Hippocampal formation (tissue), 2 donors: ENCODE data around the gene STK33.

Experiments used
- DNase-seq, 2 donors: peaks; one replicate each; lab custom pipeline; 2025; lab: John Stamatoyannopoulos, UW

The STK33 gene

DNA sequence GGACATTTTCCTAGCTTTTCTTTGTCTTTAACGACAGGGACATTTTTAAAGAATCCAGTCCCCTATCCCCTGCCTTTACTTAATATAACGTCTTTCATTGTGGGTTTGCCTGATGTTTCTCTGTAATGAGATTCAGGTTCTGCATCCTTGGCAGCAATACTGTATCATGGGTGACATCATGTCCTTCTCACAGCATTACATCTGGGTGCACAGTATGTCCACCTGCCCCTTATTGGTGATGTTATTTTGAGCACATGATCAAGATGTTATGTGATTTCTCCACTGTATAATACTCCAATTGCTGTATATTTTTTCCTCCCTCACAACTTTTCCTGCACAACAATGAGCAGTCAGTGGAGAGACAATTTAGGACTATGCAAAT, 9.7 kb upstream of the STK33 start:
- no peak for DNase-seq

DNA sequence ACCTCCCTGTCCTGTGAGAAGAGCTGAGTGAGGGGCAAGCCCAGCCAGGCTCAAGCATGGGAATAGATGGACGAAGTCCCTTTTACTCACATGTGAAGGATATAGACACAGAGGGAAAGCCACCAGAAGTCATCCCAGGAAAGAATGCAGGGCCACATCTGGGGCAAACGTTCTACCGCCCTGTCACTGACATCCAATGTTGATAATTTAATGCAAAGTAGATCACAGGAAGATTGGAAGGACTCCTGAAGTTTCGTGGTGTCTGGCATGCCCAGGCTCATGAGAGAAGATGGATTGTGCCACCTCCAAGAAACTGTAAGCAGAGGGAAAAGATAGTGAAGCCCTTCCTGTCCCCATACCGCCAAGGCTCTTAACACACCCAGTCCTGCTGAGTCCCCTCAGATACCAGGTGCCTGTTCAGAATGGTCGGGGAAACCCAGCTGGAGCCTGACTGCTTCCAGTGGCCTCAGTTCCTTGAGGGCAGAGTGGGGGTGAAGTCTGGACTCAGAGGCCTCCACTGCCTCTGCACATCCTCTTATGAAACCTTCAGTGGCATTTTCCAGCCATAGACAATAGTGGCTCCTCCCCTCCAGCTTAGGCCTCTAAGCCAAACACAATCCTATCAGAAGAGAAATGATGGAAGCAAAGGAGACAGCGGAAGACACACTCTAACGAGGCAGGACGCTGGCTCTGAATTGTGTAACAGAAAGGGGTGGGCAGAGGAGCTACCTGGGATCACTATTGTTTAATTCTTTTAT, 7.5 kb upstream of the STK33 start:
- no peak for DNase-seq

DNA sequence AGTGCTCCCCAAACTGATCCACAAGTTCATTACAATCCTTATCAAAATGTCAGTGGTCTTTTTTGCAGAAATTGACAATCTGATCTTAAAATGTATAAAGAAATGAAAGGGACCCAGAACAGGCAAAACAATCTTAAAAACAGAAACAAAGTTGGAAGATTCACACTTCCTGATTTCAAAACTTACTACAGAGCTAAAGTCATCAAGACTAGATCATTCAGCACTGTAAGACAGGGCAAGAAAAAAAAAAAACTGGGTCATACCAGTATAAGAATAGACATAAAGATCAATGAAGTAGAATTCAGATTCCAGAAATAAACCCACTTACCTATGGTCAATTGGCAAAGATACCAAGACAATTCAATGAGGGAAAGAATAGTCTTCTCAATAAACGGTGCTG, 4.5 kb upstream of the STK33 start:
- no peak for DNase-seq

DNA sequence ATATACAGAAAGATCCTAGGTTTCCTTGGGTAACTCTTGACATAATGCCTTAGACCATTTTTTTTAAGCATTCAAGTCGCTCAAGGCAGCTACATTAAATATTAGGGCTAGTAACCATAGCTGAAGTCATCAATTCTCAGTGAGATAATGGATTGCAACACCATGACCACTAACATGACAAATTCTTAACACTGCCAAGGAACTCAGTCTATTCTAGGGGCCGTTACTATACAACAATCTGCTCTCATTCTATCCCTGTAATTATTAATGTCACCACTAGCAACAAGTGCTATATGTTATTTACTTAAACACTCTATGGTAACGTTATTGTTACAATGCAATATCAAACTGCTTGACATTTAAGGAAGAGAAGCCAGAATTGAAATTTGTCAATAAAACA, 3.2 kb upstream of the STK33 start:
- no peak for DNase-seq

DNA sequence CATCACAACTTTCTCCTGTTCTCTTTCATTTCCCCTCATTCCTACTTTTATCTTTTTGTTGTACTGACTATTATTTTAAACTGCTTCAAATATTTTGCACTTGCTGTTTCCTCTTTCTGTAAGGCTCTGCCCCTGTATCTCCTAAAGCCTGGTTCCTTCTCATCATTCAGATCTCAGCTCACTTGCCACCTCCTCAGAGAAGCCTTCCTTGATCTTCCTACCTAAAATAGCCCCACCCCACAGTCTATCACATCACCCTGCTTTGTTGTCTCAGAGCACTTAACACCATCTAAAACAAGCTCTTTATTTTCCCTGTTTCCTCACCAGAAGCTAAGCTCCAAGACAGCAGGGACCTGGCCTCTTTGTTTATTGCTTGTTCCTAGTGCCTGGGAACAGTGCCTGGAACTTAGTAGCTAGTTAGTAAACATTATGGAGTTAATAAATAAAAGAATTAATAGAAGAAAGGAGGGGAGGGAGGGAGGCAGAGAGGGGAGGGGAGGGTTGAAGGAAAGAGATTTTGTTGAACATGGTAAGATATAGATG, 2.5 kb upstream of the STK33 start:
- DNase-seq = no peak

DNA sequence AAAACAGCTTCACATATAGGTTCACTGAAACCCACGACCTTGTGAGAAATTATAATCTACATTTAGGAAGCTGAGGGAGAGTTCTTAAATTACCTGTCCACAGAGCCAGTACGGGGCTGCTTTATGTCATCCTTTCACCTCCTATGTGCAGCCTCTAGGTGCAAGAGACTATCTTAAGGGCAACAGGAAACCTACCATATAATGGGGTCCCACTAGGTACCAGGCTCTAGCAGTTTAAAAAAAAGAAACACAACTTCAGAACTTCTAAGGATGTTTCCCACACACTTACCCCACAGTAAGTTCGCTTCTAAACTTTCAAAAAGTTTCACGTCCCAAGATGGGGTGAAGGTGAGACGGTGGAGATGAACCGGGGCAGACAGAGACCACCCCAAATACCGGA, 573 bp downstream of the STK33 start:
- no peak for DNase-seq

DNA sequence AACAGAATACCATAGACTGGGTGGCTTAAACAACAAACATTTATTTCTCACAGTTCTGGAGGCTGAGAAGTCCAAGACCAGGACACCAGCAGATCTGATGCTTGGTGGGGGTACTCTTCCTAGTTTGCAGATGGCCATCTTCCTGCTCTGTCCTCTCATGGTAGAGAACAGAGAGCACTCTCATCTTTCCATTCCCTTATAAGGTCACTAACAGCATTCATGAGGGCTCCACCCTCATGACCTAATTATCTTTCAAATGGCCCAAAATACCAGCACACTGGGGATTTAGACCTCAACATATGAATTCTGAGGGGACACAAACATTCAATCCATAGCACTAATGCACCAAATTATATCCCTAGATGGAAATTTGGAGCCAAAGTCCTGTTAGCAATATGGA, 6.1 kb downstream of the STK33 start:
- no peak for DNase-seq

DNA sequence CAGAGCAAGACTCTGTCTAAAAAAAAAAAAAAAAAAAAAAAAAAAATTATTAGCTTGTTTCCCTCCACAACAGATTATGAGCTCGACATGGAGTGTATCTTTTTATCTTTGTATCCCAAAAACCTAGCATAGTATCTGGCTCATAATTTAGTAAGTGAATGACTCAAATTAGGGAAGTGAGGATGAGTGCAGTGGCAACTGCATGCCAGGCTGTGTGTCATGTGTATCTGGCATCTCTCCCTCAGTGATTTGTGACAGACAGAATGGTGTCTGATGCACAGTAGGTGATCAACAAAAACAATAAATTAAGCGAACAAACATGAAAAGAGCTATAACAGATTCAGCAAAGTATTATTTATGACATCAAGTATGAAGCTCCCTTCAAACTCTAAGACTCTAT, 7.2 kb downstream of the STK33 start:
- no peak for DNase-seq

DNA sequence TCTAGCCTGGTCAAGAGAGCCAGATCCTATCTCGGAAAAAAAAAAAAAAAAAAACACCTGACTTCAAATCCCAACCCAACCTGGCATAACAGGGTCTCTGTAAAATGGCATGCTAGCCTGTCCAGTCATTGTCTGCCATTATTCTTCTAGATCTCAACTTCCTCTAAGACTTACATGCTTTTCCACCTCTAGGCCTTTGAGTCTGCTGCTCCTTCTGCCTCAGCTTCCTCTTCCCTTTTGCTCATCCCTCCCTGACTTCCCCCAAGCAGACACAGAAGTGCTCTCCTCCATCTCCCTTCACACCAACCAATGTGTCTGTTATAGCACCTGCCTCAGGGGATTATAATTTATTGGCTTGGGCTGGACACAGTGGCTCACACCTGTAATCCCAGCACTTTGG, 7.8 kb downstream of the STK33 start:
- no peak for DNase-seq

DNA sequence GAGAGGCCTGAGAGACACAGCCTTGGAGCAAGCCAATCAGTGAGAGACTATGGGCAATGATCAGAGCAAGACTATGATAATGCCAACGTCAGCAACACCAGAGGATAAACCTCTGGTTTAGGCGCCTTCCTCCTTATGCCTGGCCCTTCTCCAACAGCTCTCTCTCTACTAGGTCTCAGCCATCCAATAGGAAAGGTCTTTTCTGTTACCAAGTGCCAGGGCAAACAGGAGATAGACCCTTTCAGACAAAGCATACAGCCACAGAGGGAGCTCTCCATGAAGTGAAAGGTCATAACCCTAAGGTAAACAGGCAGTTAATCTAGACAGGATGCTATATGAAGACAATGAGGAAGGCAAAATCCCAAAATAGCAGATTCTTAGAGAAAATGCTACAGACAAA, 9.5 kb downstream of the STK33 start:
- no peak for DNase-seq

DNA sequence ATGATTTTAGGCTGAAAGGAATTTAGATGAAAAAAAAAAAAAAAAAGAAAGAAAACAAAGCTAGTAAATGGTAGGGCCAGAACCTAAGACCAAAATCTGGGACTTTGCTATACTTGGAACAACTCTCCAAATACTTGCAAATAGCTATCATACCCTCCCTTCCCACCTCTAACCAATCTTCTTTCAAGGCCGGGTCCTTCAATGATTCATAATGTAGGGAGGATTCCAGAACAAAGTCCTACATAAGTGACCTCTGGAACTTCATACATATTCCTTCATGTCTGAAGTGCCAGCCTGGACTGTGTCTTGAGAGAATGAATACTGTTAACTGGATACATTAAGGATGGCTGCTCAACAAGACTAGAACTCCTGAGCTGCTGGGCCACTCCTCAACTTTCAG, 9.9 kb downstream of the STK33 start:
- DNase-seq = no peak

DNA sequence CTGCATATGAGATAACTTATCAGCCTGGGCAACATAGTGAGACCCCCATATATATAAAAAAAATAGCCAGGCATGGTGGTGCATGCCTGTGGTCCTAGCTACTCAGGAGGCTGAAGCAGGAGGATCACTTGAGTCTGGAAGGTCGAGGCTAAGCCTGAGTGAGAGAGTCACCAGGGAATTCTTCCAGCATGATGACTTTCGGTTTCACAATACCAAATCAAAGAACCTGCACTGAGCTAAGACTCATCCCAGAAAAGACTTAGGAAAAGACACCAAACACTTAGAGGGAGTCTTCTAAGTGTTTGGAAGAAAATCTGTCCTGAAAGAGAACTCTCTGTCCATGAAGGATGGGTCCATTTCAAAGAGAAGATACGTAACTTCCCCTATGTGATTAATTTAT, 12.7 kb downstream of the STK33 start:
- DNase-seq = no peak

DNA sequence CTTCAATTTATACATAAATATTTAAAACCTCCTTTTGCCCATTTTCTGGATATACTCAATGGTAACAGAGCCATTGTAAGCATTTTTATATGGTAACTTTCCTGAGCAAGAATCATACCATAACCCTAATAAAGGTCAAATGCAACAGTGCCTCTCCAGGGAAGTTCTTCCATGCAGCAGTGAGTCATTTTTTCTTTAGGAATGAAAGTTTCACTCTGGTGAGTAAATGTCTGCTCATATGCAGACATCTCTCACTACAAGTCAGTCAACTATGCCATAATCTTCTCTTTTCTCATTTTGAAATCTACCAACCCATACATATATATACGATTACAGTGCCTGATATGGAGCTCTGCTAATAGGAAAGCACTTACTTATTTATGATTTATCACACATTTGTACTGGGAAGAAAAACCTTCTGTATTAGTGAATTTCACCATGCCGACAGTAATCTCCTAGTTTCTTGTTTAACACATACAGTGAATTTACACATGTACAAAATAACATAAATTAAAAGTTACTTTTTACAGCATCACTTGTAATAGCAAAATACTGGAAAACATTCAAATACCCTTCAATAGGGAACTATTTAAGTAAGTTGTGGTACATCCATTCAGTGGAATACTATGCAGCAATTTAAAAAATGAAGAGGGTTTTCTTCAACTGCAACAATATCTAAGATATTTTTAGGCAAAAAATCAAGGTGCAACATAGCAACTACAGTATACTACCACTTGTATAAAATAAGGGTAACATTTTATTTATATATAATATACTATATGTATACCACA, 16.0 kb downstream of the STK33 start:
- no peak for DNase-seq

DNA sequence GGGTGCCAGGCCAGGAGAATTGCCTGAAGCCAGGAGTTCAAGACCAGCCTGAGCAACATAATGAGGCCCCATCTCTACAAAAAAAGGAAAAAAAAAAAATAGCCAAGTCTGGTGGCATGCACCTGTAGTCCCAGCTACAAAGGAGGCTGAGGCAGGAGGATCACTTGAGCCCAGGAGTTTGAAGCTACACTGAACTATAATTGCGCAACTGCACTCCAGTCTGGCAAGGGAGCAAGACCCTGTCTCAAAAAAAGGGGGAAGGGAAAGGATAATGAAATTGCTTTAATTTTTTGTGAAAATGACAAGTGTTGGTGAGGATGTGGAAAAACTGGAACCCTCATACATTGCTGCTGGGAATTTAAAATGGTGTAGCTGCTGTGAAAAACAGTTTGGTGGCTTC, 19.2 kb downstream of the STK33 start:
- no peak for DNase-seq

DNA sequence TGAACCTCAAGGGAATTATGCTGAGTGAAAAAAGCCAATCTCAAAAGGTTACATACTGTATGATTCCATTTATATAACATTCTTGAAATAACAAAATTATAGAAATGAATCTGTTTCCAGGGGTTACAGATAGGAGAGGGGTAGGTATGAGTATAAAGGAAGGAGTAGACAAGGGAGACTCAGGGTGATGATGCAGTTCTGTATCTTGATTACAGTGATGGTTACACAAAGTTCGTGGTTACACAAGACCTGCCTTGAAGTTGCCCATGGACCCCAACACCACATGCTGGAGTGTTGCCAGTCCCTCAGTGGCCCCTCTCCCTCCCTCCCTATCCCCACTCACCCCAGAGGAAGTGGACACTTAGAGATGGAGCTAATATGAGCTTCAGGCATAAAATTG, 20.3 kb downstream of the STK33 start:
- no peak for DNase-seq

DNA sequence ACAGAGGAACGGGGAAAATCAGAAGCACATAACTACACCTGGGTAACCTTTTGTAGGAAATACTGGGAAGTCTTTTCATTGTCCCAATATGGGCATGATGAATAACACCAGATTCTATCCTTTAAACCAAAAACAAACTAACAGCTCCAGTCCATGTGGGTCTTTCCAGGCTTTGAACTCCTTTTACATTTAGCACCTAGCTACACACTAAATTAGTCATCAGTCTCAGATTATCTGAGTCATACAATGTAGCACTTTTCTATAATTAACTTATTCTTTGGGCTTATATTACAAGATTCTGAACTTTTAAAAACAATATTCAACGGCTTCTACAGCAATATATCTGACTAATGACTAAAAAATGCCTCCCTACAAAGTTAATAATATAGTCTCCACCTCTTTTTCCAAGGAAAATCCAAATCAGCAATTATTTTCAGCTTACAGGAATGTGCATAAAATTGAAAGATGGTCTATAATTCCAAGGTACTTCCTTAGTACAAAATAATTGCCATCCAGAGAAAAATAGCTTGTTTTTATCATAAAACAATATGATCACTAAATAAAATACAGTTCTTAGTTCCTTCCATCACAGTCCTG, 26.3 kb downstream of the STK33 start:
- no peak for DNase-seq

DNA sequence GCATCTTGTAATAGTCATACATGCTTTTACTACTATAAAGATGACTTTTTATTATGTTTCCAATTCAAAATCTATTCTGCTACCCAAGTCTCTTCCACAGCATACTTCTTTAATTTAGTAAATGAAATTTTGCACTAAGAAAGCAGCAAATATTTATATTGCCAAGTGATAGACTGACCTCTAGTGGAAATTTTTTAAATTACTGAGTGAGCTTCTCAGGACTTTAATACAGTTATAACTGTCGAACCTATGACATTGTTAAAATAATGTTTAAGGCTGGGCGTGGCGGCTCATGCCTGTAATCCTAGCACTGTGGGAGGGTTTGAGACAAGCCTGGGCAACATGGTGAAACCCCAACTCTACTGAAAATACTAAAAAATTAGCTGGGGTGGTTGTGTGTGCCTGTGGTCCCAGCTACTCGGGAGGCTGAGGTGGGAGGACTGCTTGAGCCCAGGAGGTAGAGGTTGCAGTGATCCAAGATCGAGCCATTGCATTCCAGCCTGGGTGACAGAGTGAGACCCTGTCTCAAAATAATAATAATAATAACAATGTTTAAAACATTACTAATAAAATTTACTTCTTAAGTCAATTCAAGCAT, 27.3 kb downstream of the STK33 start:
- DNase-seq = peak in 1 of 2 donors; percentile 31

DNA sequence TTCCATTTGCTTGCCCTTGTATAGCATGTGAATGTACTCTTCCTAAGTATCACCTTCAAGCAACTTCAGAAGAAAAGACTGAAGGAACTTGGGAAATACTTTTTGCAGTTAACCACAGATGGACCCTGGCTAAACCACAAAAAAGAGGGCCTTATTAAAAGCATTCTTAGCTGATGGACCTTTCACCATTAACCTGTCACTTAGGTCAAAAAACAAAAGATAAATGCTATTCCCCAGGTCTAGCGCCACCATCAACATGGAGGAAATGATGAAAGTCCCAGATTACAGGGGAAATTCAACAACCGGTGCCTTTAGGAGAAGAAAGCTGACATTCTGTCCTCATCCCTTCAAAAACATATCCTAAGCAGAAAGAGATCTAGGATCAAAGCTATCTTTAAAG, 29.5 kb downstream of the STK33 start:
- no peak for DNase-seq

DNA sequence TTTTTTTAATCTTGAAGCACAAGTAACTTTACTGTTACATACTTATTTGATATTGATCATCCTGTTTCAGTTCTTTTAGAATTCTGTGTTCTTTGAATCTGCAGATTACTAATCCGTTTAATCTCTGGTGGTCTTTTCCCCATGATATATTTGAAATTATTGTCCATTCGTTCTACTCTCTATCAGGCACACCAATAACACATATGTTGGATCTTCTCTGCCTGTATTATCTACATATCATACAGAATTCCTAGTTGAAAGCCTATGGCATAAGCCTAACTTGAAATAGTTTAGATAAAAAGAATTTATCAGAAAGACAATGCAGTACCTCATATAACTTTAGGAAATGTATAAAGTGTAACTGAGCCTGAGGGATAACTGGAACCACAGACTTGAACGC, 32.6 kb downstream of the STK33 start:
- DNase-seq = no peak

DNA sequence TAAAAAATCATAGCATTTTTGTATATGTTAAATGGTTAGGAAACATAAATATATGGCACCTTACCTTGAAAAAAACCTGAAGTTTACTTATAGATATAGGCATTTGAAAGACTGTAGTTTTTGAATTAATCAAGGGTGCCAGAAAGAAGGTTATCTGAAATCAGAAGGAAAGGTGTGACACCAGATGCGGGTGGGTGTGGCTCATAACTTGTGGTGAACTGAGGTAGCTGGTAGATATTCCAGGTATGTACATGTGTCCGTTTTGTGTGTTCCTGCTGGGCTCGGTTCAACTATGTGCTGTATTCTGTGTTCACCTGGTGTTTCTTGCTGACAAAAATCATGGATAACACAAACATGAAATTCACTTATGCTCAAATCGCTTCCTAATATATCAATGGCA, 35.6 kb downstream of the STK33 start:
- DNase-seq = no peak

DNA sequence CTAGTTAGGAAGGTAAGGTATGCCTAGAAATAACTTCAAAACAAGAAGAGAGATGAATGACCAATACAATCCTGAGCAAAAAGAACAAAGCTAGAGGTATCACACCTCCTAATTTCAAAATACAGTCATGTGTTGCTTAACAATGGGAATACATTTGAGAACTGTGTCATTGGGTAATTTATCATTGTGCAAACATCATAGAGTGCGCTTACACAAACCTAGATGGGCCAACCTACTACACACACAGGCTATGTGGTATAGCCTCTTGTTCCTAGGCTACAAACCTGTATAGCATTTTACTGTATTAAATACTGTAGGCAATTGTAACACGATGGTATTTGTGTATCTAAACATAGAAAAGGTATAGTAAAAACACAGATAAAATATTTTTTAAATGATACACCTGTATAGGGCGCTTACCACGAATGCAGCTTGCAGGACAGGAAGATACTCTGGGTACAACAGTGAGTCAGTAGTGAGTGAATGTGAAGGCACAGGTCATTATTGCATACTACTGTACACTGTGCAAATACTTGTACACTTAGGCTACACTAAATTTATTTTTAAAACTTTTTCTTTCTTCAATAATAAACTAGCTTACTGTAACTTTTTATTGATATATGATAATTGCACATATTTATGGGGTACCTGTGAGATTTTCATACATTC, 48.2 kb downstream of the STK33 start:
- DNase-seq = no peak

DNA sequence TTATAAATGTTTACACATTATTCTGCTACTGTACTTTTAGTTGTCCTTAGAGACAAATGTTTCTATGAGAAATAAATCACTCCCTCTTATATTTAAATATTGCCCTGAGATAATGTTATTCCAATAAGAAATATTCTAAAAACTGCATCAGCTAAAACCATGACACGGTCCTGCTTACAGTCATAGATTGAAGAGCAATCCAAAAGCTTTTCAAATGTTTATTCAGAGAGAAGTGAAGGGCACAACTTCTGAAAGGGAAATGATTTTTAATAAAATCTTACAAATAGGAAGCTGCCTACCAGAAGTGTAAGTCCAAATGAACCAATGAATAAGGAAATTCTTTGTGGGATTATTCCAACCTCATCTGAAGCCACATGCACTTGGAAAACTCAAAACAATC, 49.2 kb downstream of the STK33 start:
- no peak for DNase-seq
